Peyer's patch (tissue), 4 donors: ENCODE measurements around the gene BMPER. TPM values are rescaled to one million over a fixed set of nuclear protein-coding genes. Genes with fewer than 3 reads are reported as not detected.

Experiments
- DNase-seq, 3 donors: peaks; one replicate each; pipeline ENCODE4 v3.0.0-alpha.2; 2017 to 2019
- H3K27ac ChIP-seq, 4 donors: fragments of 200-600 bp; sonication (generic); one replicate each; pipeline ENCODE4 v1.5.1; 2016 to 2019
- H3K27me3 ChIP-seq, 2 donors: fragments of 200-600 bp; sonication (generic); one replicate each; pipeline ENCODE4 v1.5.1; 2019
- H3K36me3 ChIP-seq, 3 donors: fragments of 200-600 bp; sonication (generic); one replicate each; pipeline ENCODE4 v1.5.1; 2016 to 2019
- H3K4me1 ChIP-seq, 4 donors: fragments of 200-600 bp; sonication (generic); one replicate each; pipeline ENCODE4 v1.5.1; 2016 to 2019
- H3K4me3 ChIP-seq, 4 donors: fragments of 200-600 bp; sonication (generic); 1 replicate in 3 of 4; 2 replicates in 1 of 4; pipeline ENCODE4 v1.5.1; 2016 to 2019; ENCODE audit warnings: mild to moderate bottlenecking in 1 of 4
- H3K9me3 ChIP-seq, 4 donors: fragments of 200-600 bp; sonication (generic); one replicate each; pipeline ENCODE4 v1.5.1; 2016 to 2019; ENCODE audit warnings: mild to moderate bottlenecking in 1 of 4
- CTCF ChIP-seq, 6 experiments: fragments of 450-650 bp in 4 of 6; fragments of 200-600 bp in 2 of 6; sonication (generic) in 1 of 6; IDR thresholded peaks; one replicate each; pipeline ENCODE4 v1.5.1; 2017 to 2019; ENCODE audit warnings: antibody characterized with exemption in 6 of 6, mild to moderate bottlenecking in 3 of 6, moderate library complexity in 1 of 6
- POLR2A ChIP-seq, 2 donors: fragments of 450-650 bp; IDR thresholded peaks; one replicate each; pipeline ENCODE4 v1.5.1; 2017; ENCODE audit warnings: antibody characterized with exemption in 2 of 2, mild to moderate bottlenecking in 2 of 2, moderate library complexity in 2 of 2
- total RNA-seq, 4 donors: library from RNA; depleted of rRNA; stranded (reverse); fragments of >200 nt; gene quantifications; one replicate each; pipeline ENCODE4 v1.1.0, GENCODE V29; 2016

BMPER gene
- total RNA-seq, 4 donors from 2014 or later: 4.0 to 50.3 (median 17.6) TPM

- no peak for TF ChIP-seq CTCF (IDR thresholded peaks at IDR 0.05)
- TF ChIP-seq POLR2A (IDR thresholded peaks at IDR 0.05): no peak
Observed at GRCh38 chr7:34100661-34101060, 195.3 kb downstream of the BMPER start.

GRCh38 chr7:34104115-34104514, 198.8 kb downstream of the BMPER start:
- DNase-seq: no peak
- H3K4me3 ChIP-seq: no peak overlapping the region
- H3K36me3 ChIP-seq: no peaks in the 10 kb centered on the region
- no peaks in the 10 kb centered on the region for H3K9me3 ChIP-seq
- no peak overlapping the region for H3K27ac ChIP-seq
- no peak for TF ChIP-seq POLR2A (IDR thresholded peaks at IDR 0.05)
- no peaks in the 10 kb centered on the region for H3K4me1 ChIP-seq
- no peaks in the 10 kb centered on the region for H3K27me3 ChIP-seq

More at GRCh38 chr7:34100661-34101060, 195.3 kb downstream of the BMPER start:
- DNase-seq: no peak
- no peaks in the 10 kb centered on the region for H3K27me3 ChIP-seq
- no peaks in the 10 kb centered on the region for H3K36me3 ChIP-seq
- no peaks in the 10 kb centered on the region for H3K4me1 ChIP-seq
- no peaks in the 10 kb centered on the region for H3K9me3 ChIP-seq
- H3K4me3 ChIP-seq: no peak overlapping the region
- no peak overlapping the region for H3K27ac ChIP-seq

GRCh38 chr7:34104992-34105391, 199.7 kb downstream of the BMPER start:
- Histone ChIP-seq H3K4me1 (no peaks in the 10 kb centered on the region), H3K27ac (no peak overlapping the region), H3K9me3 (no peaks in the 10 kb centered on the region), H3K27me3 (no peaks in the 10 kb centered on the region), H3K36me3 (no peaks in the 10 kb centered on the region), H3K4me3 (no peak overlapping the region)
- TF ChIP-seq CTCF (IDR thresholded peaks at IDR 0.05) (no peak), POLR2A (IDR thresholded peaks at IDR 0.05) (no peak)
- no peak for DNase-seq

GRCh38 chr7:34107276-34107675, 201.9 kb downstream of the BMPER start:
- H3K4me3 ChIP-seq: no peak overlapping the region
- H3K36me3 ChIP-seq: no peaks in the 10 kb centered on the region
- H3K4me1 ChIP-seq: no peaks in the 10 kb centered on the region
- no peaks in the 10 kb centered on the region for H3K27me3 ChIP-seq
- no peak overlapping the region for H3K27ac ChIP-seq
- no peaks in the 10 kb centered on the region for H3K9me3 ChIP-seq
- no peak for DNase-seq
- no peak for TF ChIP-seq CTCF (IDR thresholded peaks at IDR 0.05)
- TF ChIP-seq POLR2A (IDR thresholded peaks at IDR 0.05): no peak

GRCh38 chr7:34108165-34108564, 202.8 kb downstream of the BMPER start:
- Histone ChIP-seq H3K36me3 (no peaks in the 10 kb centered on the region), H3K4me1 (no peaks in the 10 kb centered on the region), H3K9me3 (no peaks in the 10 kb centered on the region), H3K27me3 (no peaks in the 10 kb centered on the region), H3K4me3 (no peak overlapping the region), H3K27ac (no peak overlapping the region)
- TF ChIP-seq POLR2A (IDR thresholded peaks at IDR 0.05) (no peak), CTCF (IDR thresholded peaks at IDR 0.05) (no peak)
- no peak for DNase-seq

GRCh38 chr7:34109936-34110780, 204.8 kb downstream of the BMPER start:
- TF ChIP-seq POLR2A (IDR thresholded peaks at IDR 0.05) (no peak), CTCF (IDR thresholded peaks at IDR 0.05) (no peak)
- H3K36me3 ChIP-seq: no peaks in the 10 kb centered on the region
- H3K4me1 ChIP-seq: no peaks in the 10 kb centered on the region
- H3K27me3 ChIP-seq: no peaks in the 10 kb centered on the region
- H3K27ac ChIP-seq: no peak overlapping the region
- H3K9me3 ChIP-seq: no peaks in the 10 kb centered on the region
- no peak overlapping the region for H3K4me3 ChIP-seq
- no peak for DNase-seq
